ENCODE measurements around the gene GCNT1.

DNA sequence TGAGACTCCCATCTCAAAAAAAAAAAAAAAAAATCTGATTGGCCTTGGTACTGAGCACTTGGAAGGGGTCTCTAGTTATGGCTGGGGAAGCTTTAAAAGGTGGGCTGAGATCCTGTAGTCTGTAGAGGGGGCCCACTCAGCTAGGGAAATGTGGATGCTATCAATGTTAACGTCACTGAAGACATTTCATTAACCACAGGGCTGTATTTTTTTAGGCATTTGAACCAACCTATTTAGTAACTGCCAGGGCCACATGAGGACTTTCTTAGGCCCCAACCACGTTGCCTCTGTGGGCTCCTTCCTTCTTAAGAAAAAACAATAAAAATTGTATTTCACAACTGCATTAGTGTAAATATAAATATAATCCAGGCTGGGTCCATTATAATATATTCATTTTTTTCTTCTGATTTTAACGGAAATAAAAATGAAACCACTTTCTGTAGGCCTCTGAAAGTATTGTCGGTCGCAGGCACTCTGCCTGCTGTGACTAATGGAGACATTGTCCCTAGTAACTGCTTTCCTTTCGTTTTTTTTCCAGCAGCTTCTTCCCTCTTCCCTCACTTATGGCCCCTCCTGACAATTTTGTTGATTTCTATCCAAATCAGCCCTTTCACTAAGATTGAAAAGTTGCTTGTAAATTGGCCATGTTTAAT is 71.6 kb downstream of the GCNT1 start:
- TF ChIP-seq, protein P1, sequence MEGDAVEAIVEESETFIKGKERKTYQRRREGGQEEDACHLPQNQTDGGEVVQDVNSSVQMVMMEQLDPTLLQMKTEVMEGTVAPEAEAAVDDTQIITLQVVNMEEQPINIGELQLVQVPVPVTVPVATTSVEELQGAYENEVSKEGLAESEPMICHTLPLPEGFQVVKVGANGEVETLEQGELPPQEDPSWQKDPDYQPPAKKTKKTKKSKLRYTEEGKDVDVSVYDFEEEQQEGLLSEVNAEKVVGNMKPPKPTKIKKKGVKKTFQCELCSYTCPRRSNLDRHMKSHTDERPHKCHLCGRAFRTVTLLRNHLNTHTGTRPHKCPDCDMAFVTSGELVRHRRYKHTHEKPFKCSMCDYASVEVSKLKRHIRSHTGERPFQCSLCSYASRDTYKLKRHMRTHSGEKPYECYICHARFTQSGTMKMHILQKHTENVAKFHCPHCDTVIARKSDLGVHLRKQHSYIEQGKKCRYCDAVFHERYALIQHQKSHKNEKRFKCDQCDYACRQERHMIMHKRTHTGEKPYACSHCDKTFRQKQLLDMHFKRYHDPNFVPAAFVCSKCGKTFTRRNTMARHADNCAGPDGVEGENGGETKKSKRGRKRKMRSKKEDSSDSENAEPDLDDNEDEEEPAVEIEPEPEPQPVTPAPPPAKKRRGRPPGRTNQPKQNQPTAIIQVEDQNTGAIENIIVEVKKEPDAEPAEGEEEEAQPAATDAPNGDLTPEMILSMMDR (IDR thresholded peaks at IDR 0.05) = no peak
- no peak for TF ChIP-seq SIN3A (IDR thresholded peaks at IDR 0.05; ENCODE audit: borderline replicate concordance, insufficient read depth, low read depth, low read length)
- TF ChIP-seq, protein P2, sequence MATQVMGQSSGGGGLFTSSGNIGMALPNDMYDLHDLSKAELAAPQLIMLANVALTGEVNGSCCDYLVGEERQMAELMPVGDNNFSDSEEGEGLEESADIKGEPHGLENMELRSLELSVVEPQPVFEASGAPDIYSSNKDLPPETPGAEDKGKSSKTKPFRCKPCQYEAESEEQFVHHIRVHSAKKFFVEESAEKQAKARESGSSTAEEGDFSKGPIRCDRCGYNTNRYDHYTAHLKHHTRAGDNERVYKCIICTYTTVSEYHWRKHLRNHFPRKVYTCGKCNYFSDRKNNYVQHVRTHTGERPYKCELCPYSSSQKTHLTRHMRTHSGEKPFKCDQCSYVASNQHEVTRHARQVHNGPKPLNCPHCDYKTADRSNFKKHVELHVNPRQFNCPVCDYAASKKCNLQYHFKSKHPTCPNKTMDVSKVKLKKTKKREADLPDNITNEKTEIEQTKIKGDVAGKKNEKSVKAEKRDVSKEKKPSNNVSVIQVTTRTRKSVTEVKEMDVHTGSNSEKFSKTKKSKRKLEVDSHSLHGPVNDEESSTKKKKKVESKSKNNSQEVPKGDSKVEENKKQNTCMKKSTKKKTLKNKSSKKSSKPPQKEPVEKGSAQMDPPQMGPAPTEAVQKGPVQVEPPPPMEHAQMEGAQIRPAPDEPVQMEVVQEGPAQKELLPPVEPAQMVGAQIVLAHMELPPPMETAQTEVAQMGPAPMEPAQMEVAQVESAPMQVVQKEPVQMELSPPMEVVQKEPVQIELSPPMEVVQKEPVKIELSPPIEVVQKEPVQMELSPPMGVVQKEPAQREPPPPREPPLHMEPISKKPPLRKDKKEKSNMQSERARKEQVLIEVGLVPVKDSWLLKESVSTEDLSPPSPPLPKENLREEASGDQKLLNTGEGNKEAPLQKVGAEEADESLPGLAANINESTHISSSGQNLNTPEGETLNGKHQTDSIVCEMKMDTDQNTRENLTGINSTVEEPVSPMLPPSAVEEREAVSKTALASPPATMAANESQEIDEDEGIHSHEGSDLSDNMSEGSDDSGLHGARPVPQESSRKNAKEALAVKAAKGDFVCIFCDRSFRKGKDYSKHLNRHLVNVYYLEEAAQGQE (IDR thresholded peaks at IDR 0.05; ENCODE audit: insufficient read depth in 1 of 2, low read depth in 2 of 2, low read length in 1 of 2) = no peak

Data from Panc1 (cell line).